WTC11 (cell line): ENCODE results near the gene UGDH. TPM values are rescaled to one million over a fixed set of nuclear protein-coding genes. Genes with fewer than 3 reads are reported as not detected.

Source experiments
- ARID4B ChIP-seq: sonication (generic); formaldehyde crosslinking; IDR thresholded peaks from 2 replicates; pipeline ENCODE4 v1.8.0; 2023; ENCODE audit warnings: missing genetic modification reagents, mild to moderate bottlenecking, borderline replicate concordance
- CREB1 ChIP-seq: sonication (generic); formaldehyde crosslinking; IDR thresholded peaks from 2 replicates; pipeline ENCODE4 v1.8.0; 2023; ENCODE audit warnings: mild to moderate bottlenecking, missing genetic modification reagents
- CTCF ChIP-seq: fragments of 200-600 bp; IDR thresholded peaks from 2 replicates; pipeline ENCODE4 v1.8.0; 2022; ENCODE audit warnings: antibody characterized with exemption
- E2F1 ChIP-seq: sonication (generic); formaldehyde crosslinking; IDR thresholded peaks from 2 replicates; pipeline ENCODE4 v1.8.0; 2022; ENCODE audit warnings: mild to moderate bottlenecking, missing genetic modification reagents
- EMX1 ChIP-seq: fragments of 250-450 bp; sonication (Bioruptor Pico); IDR thresholded peaks from 2 replicates; pipeline ENCODE4 v1.8.0; 2021; ENCODE audit warnings: mild to moderate bottlenecking
- ERG ChIP-seq: fragments of 250-450 bp; sonication (Bioruptor Pico); IDR thresholded peaks from 2 replicates; pipeline ENCODE4 v1.8.0; 2021; ENCODE audit warnings: mild to moderate bottlenecking
- GRHL2 ChIP-seq: fragments of 250-450 bp; sonication (Bioruptor Pico); IDR thresholded peaks from 2 replicates; pipeline ENCODE4 v1.8.0; 2022; ENCODE audit warnings: mild to moderate bottlenecking, moderate library complexity; ENCODE audit not compliant: insufficient replicate concordance, severe bottlenecking
- HMGXB4 ChIP-seq: sonication (generic); formaldehyde crosslinking; IDR thresholded peaks from 2 replicates; pipeline ENCODE4 v1.8.1; 2023; ENCODE audit warnings: mild to moderate bottlenecking, moderate library complexity, missing genetic modification reagents
- IRF2 ChIP-seq: sonication (generic); formaldehyde crosslinking; IDR thresholded peaks from 2 replicates; pipeline ENCODE4 v1.8.0; 2022; ENCODE audit warnings: low read depth, missing genetic modification reagents, borderline replicate concordance
- MXD4 ChIP-seq: fragments of 250-450 bp; sonication (Bioruptor Pico); IDR thresholded peaks from 2 replicates; pipeline ENCODE4 v1.8.0; 2021; ENCODE audit warnings: mild to moderate bottlenecking, moderate library complexity, borderline replicate concordance
- NFATC4 ChIP-seq: fragments of 250-450 bp; sonication (Bioruptor Pico); IDR thresholded peaks from 2 replicates; pipeline ENCODE4 v1.9.0; 2021; ENCODE audit warnings: mild to moderate bottlenecking
- NFYB ChIP-seq: sonication (generic); formaldehyde crosslinking; conservative IDR thresholded peaks from 2 replicates; pipeline ENCODE4 v1.8.0; 2022; ENCODE audit warnings: low read depth, missing genetic modification reagents
- NR3C1 ChIP-seq: sonication (generic); formaldehyde crosslinking; conservative IDR thresholded peaks from 2 replicates; pipeline ENCODE4 v1.8.1; 2023; ENCODE audit warnings: low read depth, mild to moderate bottlenecking, missing genetic modification reagents
- SMAD3 ChIP-seq: sonication (generic); formaldehyde crosslinking; IDR thresholded peaks from 2 replicates; pipeline ENCODE4 v1.8.0; 2022; ENCODE audit warnings: missing genetic modification reagents, mild to moderate bottlenecking, borderline replicate concordance
- TEAD1 ChIP-seq: sonication (generic); formaldehyde crosslinking; IDR thresholded peaks from 2 replicates; pipeline ENCODE4 v1.8.0; 2022; ENCODE audit warnings: mild to moderate bottlenecking, missing genetic modification reagents
- USF1 ChIP-seq: sonication (generic); formaldehyde crosslinking; IDR thresholded peaks from 2 replicates; pipeline ENCODE4 v1.8.0; 2022; ENCODE audit warnings: mild to moderate bottlenecking, missing genetic modification reagents
- ZNF317 ChIP-seq: sonication (generic); formaldehyde crosslinking; IDR thresholded peaks from 2 replicates; pipeline ENCODE4 v1.8.1; 2023; ENCODE audit warnings: low read depth, mild to moderate bottlenecking, moderate library complexity, missing genetic modification reagents, borderline replicate concordance
- ZNF532 ChIP-seq: fragments of 250-450 bp; sonication (Bioruptor Pico); IDR thresholded peaks from 2 replicates; pipeline ENCODE4 v1.9.0; 2021; ENCODE audit warnings: mild to moderate bottlenecking, borderline replicate concordance
- ZNF671 ChIP-seq: fragments of 250-450 bp; sonication (Bioruptor Pico); IDR thresholded peaks from 2 replicates; pipeline ENCODE4 v1.8.0; 2021; ENCODE audit warnings: mild to moderate bottlenecking
- ZSCAN18 ChIP-seq: fragments of 250-450 bp; sonication (Bioruptor Pico); IDR thresholded peaks from 2 replicates; pipeline ENCODE4 v2.1.2; 2022; ENCODE audit warnings: mild to moderate bottlenecking, moderate library complexity
- total RNA-seq: library from RNA; stranded (reverse); gene quantifications from 3 replicates; pipeline ENCODE4 v1.2.3, GENCODE V29; 2021

UGDH gene
- total RNA-seq, 1 experiment from 2014 or later, result 97.5 TPM

GRCh38 chr4:39451423-39452023 is 75.7 kb downstream of the UGDH start (continued):
- TF ChIP-seq ARID4B (CRISPR knock-in tag) (no peak), NR3C1 (no peak), HMGXB4 (CRISPR knock-in tag) (no peak), CTCF (no peak), CREB1 (no peak), ZSCAN18 (CRISPR knock-in tag) (no peak), NFATC4 (CRISPR knock-in tag) (peak; percentile 79; the same call in 1 of the 2 replicates), GRHL2 (CRISPR knock-in tag) (no peak), MXD4 (no peak), SMAD3 (CRISPR knock-in tag) (no peak), ERG (CRISPR knock-in tag) (0 out of 2 replicates have a peak, but pooled peaks have one; percentile 16), USF1 (CRISPR knock-in tag) (no peak), ZNF317 (CRISPR knock-in tag) (no peak), ZNF671 (CRISPR knock-in tag) (peak; percentile 54), ZNF532 (CRISPR knock-in tag) (no peak), TEAD1 (CRISPR knock-in tag) (no peak), EMX1 (CRISPR knock-in tag) (peak; percentile 83), E2F1 (CRISPR knock-in tag) (no peak), NFYB (CRISPR knock-in tag) (no peak), IRF2 (no peak)
